AG09309 (cell line): ENCODE results near the gene TCIRG1.
"Not testable (repeated sequence)": the region's sequence is repeated elsewhere in the genome, so short reads cannot be mapped to it uniquely, and the experiment has no call there.

Experiments
- DNase-seq: peaks from one replicate; pipeline ENCODE4 v3.0.0-alpha.2; 2010; ENCODE audit warnings: low read depth
- H3K4me3 ChIP-seq: 2 replicates; pipeline ENCODE4 v1.5.1; 2011; ENCODE audit warnings: mild to moderate bottlenecking, low read depth, low read length, moderate library complexity; ENCODE audit not compliant: control insufficient read depth
- CTCF ChIP-seq: IDR thresholded peaks from 2 replicates; pipeline ENCODE4 v1.5.1; 2011; ENCODE audit warnings: mild to moderate bottlenecking, low read depth, low read length, inconsistent platforms; ENCODE audit not compliant: insufficient read depth, control insufficient read depth; ENCODE audit errors: missing control alignments

TCIRG1 gene

GRCh38 chr11:68038718-68039525, at the start of gene TCIRG1:
Gene TCIRG1 (plus strand): TSS chr11:68039025. CDS start chr11:68041272, 2,247 bp downstream.
- H3K4me3 ChIP-seq, result peak within 1 kb of the TSS; percentile 94
- no peak for TF ChIP-seq CTCF
- no peak for DNase-seq

- H3K4me3 ChIP-seq, DNase-seq: not testable (repeated sequence)
Observed at GRCh38 chr11:67990546-67991346, 48.1 kb upstream of the TCIRG1 start.

- H3K4me3 ChIP-seq, DNase-seq: not testable (repeated sequence)
Observed at GRCh38 chr11:67991347-67992121, 47.3 kb upstream of the TCIRG1 start.

- DNase-seq, H3K4me3 ChIP-seq: not testable (repeated sequence)
- peak; percentile 50 for TF ChIP-seq CTCF
Observed at GRCh38 chr11:67993821-67994220, 45.0 kb upstream of the TCIRG1 start.

GRCh38 chr11:67994387-67994786, 44.4 kb upstream of the TCIRG1 start:
- not testable (repeated sequence) for DNase-seq, H3K4me3 ChIP-seq

- not testable (repeated sequence) for H3K4me3 ChIP-seq, DNase-seq
Observed at GRCh38 chr11:67995129-67995528, 43.7 kb upstream of the TCIRG1 start.

DNA sequence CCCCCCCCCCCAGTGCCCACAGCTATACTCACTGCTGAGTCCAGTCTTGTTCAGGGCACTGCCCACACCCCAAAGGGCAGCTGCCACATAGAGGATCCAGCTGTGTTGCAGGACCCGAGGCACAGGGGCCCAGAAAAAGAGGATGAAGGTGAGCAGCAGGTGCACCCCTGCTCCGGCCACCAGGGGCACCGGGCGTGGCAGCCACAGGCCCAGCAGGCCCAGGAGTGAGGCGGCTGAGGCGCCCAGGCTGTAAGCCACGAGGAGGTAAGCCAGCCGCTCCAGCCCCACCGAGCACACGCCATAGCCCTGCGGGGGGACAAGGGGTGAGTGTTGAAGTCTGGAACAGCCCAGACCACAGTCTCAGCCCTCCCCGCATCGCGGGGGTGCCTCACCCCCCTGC, 43.2 kb upstream of the TCIRG1 start:
- not testable (repeated sequence) for H3K4me3 ChIP-seq, DNase-seq

- no peak for TF ChIP-seq CTCF
- no peak overlapping the region for H3K4me3 ChIP-seq
Observed at GRCh38 chr11:67996051-67996450, 42.8 kb upstream of the TCIRG1 start.

More at GRCh38 chr11:67996051-67996450, 42.8 kb upstream of the TCIRG1 start:
- no peak for DNase-seq
